ENCODE data around the gene PRLH.

PRLH gene

GRCh38 chr2:237583385-237584295 lies 17.3 kb downstream of the PRLH start:
- Histone ChIP-seq H3K4me3 (ENCODE audit: low read length, poor library complexity, severe bottlenecking) (no peak overlapping the region), H3K79me2 (ENCODE audit: insufficient read depth, low read length) (no peaks in the 10 kb centered on the region), H3K9me3 (ENCODE audit: insufficient read depth, low read depth, low read length) (no peaks in the 10 kb centered on the region), H3F3A (ENCODE audit: low read depth) (no peaks in the 10 kb centered on the region), H3K4me1 (ENCODE audit: insufficient read depth, low read length, poor library complexity, severe bottlenecking) (no peaks in the 10 kb centered on the region), H3K4me2 (ENCODE audit: low read depth, low read length, poor library complexity, severe bottlenecking) (no peak overlapping the region), H2AFZ (ENCODE audit: low read length) (no peak overlapping the region), H3K27me3 (ENCODE audit: insufficient read depth, low read length, poor library complexity, severe bottlenecking) (no peaks in the 10 kb centered on the region), H4K20me1 (ENCODE audit: insufficient read depth, low read length, poor library complexity, severe bottlenecking) (no peaks in the 10 kb centered on the region), H3K9me2 (replicated peaks; ENCODE audit: low read depth, low read length) (no peaks in the 10 kb centered on the region), H3K36me3 (ENCODE audit: insufficient read depth, low read length) (no peaks in the 10 kb centered on the region), H3K9ac (ENCODE audit: low read depth, low read length, poor library complexity, severe bottlenecking) (no peak overlapping the region)
- no peak for TF ChIP-seq EZH2phosphoT487 (IDR thresholded peaks at IDR 0.05; ENCODE audit: borderline replicate concordance)
- no peak for TF ChIP-seq CTCF (conservative IDR thresholded peaks at IDR 0.05; ENCODE audit: low read length)

- Histone ChIP-seq H3K9me3 (ENCODE audit: insufficient read depth, low read depth, low read length) (no peaks in the 10 kb centered on the region), H3K27me3 (ENCODE audit: insufficient read depth, low read length, poor library complexity, severe bottlenecking) (no peaks in the 10 kb centered on the region), H3K4me1 (ENCODE audit: insufficient read depth, low read length, poor library complexity, severe bottlenecking) (no peaks in the 10 kb centered on the region), H3K9ac (ENCODE audit: low read depth, low read length, poor library complexity, severe bottlenecking) (no peak overlapping the region), H4K20me1 (ENCODE audit: insufficient read depth, low read length, poor library complexity, severe bottlenecking) (no peaks in the 10 kb centered on the region), H3K4me3 (ENCODE audit: low read length, poor library complexity, severe bottlenecking) (no peak overlapping the region), H3K9me2 (replicated peaks; ENCODE audit: low read depth, low read length) (no peaks in the 10 kb centered on the region), H3F3A (ENCODE audit: low read depth) (no peaks in the 10 kb centered on the region), H3K79me2 (ENCODE audit: insufficient read depth, low read length) (no peaks in the 10 kb centered on the region), H2AFZ (ENCODE audit: low read length) (no peak overlapping the region), H3K4me2 (ENCODE audit: low read depth, low read length, poor library complexity, severe bottlenecking) (no peak overlapping the region), H3K36me3 (ENCODE audit: insufficient read depth, low read length) (no peaks in the 10 kb centered on the region)
- no peak for TF ChIP-seq EZH2phosphoT487 (IDR thresholded peaks at IDR 0.05; ENCODE audit: borderline replicate concordance)
- no peak for TF ChIP-seq CTCF (conservative IDR thresholded peaks at IDR 0.05; ENCODE audit: low read length)
Measured at GRCh38 chr2:237585590-237586221, 19.3 kb downstream of the PRLH start.

GRCh38 chr2:237588044-237588696 lies 21.8 kb downstream of the PRLH start:
- H3K27me3 ChIP-seq (ENCODE audit: insufficient read depth, low read length, poor library complexity, severe bottlenecking), result no peaks in the 10 kb centered on the region
- H3K36me3 ChIP-seq (ENCODE audit: insufficient read depth, low read length), result no peaks in the 10 kb centered on the region
- no peak overlapping the region for H3K4me3 ChIP-seq (ENCODE audit: low read length, poor library complexity, severe bottlenecking)
- H3F3A ChIP-seq (ENCODE audit: low read depth), result no peaks in the 10 kb centered on the region
- no peak for TF ChIP-seq CTCF (conservative IDR thresholded peaks at IDR 0.05; ENCODE audit: low read length)
- TF ChIP-seq EZH2phosphoT487 (IDR thresholded peaks at IDR 0.05; ENCODE audit: borderline replicate concordance), result no peak
- H2AFZ ChIP-seq (ENCODE audit: low read length), result no peak overlapping the region
- H3K9me3 ChIP-seq (ENCODE audit: insufficient read depth, low read depth, low read length), result no peaks in the 10 kb centered on the region
- no peaks in the 10 kb centered on the region for H3K79me2 ChIP-seq (ENCODE audit: insufficient read depth, low read length)
- no peak overlapping the region for H3K9ac ChIP-seq (ENCODE audit: low read depth, low read length, poor library complexity, severe bottlenecking)
- no peaks in the 10 kb centered on the region for H3K9me2 ChIP-seq (replicated peaks; ENCODE audit: low read depth, low read length)
- peaks cover 6% of the 10 kb centered on the region for H3K4me1 ChIP-seq (ENCODE audit: insufficient read depth, low read length, poor library complexity, severe bottlenecking)
- no peak overlapping the region for H3K4me2 ChIP-seq (ENCODE audit: low read depth, low read length, poor library complexity, severe bottlenecking)
- no peaks in the 10 kb centered on the region for H4K20me1 ChIP-seq (ENCODE audit: insufficient read depth, low read length, poor library complexity, severe bottlenecking)
